T-helper 9 cell (primary cell): ENCODE results near the gene INPP4B.
"Not testable (repeated sequence)": the region's sequence is repeated elsewhere in the genome, so short reads cannot be mapped to it uniquely, and the experiment has no call there.

ENCODE experiments used
- DNase-seq: peaks from one replicate; pipeline ENCODE4 v3.0.0-alpha.2; 2020

INPP4B gene

GRCh38 chr4:142824368-142824767 lies 21.7 kb downstream of the INPP4B start:
- no peak for DNase-seq

- DNase-seq = no peak
Measured at GRCh38 chr4:142823796-142824195, 22.3 kb downstream of the INPP4B start.

- DNase-seq = no peak
Measured at GRCh38 chr4:142818476-142818875, 27.6 kb downstream of the INPP4B start.

GRCh38 chr4:142818031-142818430 lies 28.1 kb downstream of the INPP4B start:
- DNase-seq = no peak

- DNase-seq = no peak
Measured at GRCh38 chr4:142817442-142817841, 28.7 kb downstream of the INPP4B start.

- DNase-seq = no peak
Measured at GRCh38 chr4:142815834-142816233, 30.3 kb downstream of the INPP4B start.

GRCh38 chr4:142813388-142813787 lies 32.7 kb downstream of the INPP4B start:
- DNase-seq = no peak

- DNase-seq = no peak
Measured at GRCh38 chr4:142812091-142812490, 34.0 kb downstream of the INPP4B start.

GRCh38 chr4:142811034-142811433 lies 35.1 kb downstream of the INPP4B start:
- DNase-seq = no peak

GRCh38 chr4:142809559-142809958 lies 36.5 kb downstream of the INPP4B start:
- DNase-seq = no peak

GRCh38 chr4:142803879-142804278 lies 42.2 kb downstream of the INPP4B start:
- DNase-seq = not testable (repeated sequence)

GRCh38 chr4:142801966-142802365 lies 44.1 kb downstream of the INPP4B start:
- no peak for DNase-seq

- DNase-seq = no peak
Measured at GRCh38 chr4:142781114-142781513, 65.0 kb downstream of the INPP4B start.

- no peak for DNase-seq
Measured at GRCh38 chr4:142778900-142779299, 67.2 kb downstream of the INPP4B start.

GRCh38 chr4:142778430-142778829 lies 67.7 kb downstream of the INPP4B start:
- no peak for DNase-seq

GRCh38 chr4:142777045-142777743 lies 68.9 kb downstream of the INPP4B start:
- no peak for DNase-seq

- DNase-seq = no peak
Measured at GRCh38 chr4:142776026-142776425, 70.1 kb downstream of the INPP4B start.

GRCh38 chr4:142773505-142773904 lies 72.6 kb downstream of the INPP4B start:
- no peak for DNase-seq

GRCh38 chr4:142762280-142762679 lies 83.8 kb downstream of the INPP4B start:
- no peak for DNase-seq

- DNase-seq = no peak
Measured at GRCh38 chr4:142752202-142752786, 93.8 kb downstream of the INPP4B start.

- DNase-seq = no peak
Measured at GRCh38 chr4:142743121-142743825, 102.8 kb downstream of the INPP4B start.

- no peak for DNase-seq
Measured at GRCh38 chr4:142741995-142742394, 104.1 kb downstream of the INPP4B start.

- no peak for DNase-seq
Measured at GRCh38 chr4:142728233-142728632, 117.9 kb downstream of the INPP4B start.

GRCh38 chr4:142727149-142727548 lies 119.0 kb downstream of the INPP4B start:
- no peak for DNase-seq
